Measurements from ENCODE around the gene CDK4.

CDK4 gene

DNA sequence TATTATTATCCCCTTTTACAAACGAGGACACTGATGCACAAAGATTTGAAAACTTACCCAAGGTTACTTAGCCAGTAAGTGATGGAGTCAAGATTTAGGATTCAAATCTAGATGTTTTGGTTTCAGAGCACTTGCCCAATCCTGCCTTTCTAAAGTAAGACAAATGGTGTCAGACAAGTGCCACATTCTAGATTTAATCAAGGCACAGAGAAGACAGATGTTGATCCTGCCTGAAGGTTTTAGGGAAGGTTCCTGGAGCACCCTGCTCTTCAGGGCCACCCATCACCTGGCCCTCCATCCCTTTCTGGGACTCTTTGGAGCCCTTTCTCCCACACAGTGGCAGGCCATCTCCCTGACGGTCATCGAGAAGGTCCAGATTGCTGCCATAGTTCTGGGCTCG lies 5.7 kb upstream of the CDK4 start:
- peaks cover 31% of the 10 kb centered on the region for H3K36me3 ChIP-seq (ENCODE audit: insufficient read depth, low read length)
- H3K27me3 ChIP-seq (ENCODE audit: insufficient read depth, low read length): no peaks in the 10 kb centered on the region
- no peaks in the 10 kb centered on the region for H3K9me3 ChIP-seq (ENCODE audit: low read length)
- H3K4me1 ChIP-seq (ENCODE audit: insufficient read depth, low read length): peaks cover 27% of the 10 kb centered on the region
- H3K4me3 ChIP-seq (ENCODE audit: low read length): no peak overlapping the region
- H2AFZ ChIP-seq (ENCODE audit: low read depth, low read length): no peak overlapping the region

DNA sequence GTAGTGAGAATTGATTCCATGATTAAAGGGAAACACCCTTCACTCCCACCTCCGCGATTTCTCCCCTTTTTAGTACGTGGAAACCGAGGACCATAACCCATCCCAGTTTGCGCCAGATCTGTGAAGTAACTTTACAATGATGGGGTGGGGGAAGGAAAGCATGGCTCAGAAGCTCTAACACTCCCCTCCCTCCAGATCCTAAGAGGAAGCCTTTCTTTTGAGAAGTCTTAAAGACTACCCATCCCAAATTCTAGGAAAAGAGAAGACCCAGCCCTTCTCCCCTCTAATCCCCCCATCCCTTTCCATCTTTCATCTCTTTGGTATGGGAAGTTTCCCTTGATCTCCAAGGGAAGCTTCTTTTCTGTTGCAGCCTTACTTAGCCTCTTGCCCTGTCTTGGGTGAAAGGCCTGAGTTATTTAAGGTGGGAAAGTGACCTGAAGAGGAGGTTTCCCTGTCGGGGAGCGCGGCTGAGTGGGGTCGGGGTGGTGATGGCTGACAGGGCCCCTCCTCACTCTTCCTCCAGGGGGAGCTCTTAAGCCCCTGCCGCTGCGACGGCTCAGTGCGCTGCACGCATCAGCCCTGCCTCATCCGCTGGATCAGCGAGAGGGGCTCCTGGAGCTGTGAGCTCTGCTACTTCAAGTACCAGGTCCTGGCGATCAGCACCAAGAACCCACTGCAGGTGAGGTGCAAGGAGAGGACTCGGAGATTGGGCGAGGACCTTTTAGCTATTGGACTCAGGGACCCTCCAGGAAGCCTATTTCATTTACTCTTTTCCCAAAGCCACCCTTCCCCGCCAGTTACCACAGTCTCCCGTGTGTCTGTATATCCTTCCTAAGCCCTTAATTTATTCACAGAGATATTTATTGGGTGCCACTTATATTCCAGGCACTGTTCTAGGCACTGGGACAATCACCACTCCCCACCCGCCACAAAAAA lies 4.6 kb upstream of the CDK4 start:
- H3K4me1 ChIP-seq (ENCODE audit: insufficient read depth, low read length): peaks cover 30% of the 10 kb centered on the region
- no peak overlapping the region for H2AFZ ChIP-seq (ENCODE audit: low read depth, low read length)
- H3K27me3 ChIP-seq (ENCODE audit: insufficient read depth, low read length): no peaks in the 10 kb centered on the region
- peak overlapping the region; percentile 61 for H3K4me3 ChIP-seq (ENCODE audit: low read length)
- H3K9me3 ChIP-seq (ENCODE audit: low read length): no peaks in the 10 kb centered on the region
- H3K36me3 ChIP-seq (ENCODE audit: insufficient read depth, low read length): peaks cover 29% of the 10 kb centered on the region

GRCh38 chr12:57755454-57756372 lies 3.6 kb upstream of the CDK4 start:
- peaks cover 36% of the 10 kb centered on the region for H3K4me1 ChIP-seq (ENCODE audit: insufficient read depth, low read length)
- peaks cover 32% of the 10 kb centered on the region for H3K36me3 ChIP-seq (ENCODE audit: insufficient read depth, low read length)
- no peaks in the 10 kb centered on the region for H3K27me3 ChIP-seq (ENCODE audit: insufficient read depth, low read length)
- H2AFZ ChIP-seq (ENCODE audit: low read depth, low read length): no peak overlapping the region
- no peaks in the 10 kb centered on the region for H3K9me3 ChIP-seq (ENCODE audit: low read length)
- H3K4me3 ChIP-seq (ENCODE audit: low read length): peak overlapping the region; percentile 61

DNA sequence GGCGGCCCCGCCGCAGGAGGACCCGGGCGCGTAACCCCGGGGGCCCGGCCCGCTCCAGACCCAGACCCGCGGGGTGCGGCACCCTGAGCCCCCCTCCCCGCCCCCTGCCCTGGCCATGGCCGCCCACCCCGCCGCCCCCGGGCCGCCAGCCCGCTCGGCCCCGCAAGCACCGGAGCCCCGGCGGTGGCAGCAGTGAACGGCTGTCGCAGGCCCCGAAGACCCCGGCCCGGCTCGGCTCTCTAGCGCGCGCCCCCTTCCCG lies 3.0 kb upstream of the CDK4 start:
- H3K36me3 ChIP-seq (ENCODE audit: insufficient read depth, low read length): peaks cover 36% of the 10 kb centered on the region
- peak overlapping the region; percentile 61 for H3K4me3 ChIP-seq (ENCODE audit: low read length)
- H3K4me1 ChIP-seq (ENCODE audit: insufficient read depth, low read length): peaks cover 40% of the 10 kb centered on the region
- H3K27me3 ChIP-seq (ENCODE audit: insufficient read depth, low read length): no peaks in the 10 kb centered on the region
- no peak overlapping the region for H2AFZ ChIP-seq (ENCODE audit: low read depth, low read length)
- no peaks in the 10 kb centered on the region for H3K9me3 ChIP-seq (ENCODE audit: low read length)

DNA sequence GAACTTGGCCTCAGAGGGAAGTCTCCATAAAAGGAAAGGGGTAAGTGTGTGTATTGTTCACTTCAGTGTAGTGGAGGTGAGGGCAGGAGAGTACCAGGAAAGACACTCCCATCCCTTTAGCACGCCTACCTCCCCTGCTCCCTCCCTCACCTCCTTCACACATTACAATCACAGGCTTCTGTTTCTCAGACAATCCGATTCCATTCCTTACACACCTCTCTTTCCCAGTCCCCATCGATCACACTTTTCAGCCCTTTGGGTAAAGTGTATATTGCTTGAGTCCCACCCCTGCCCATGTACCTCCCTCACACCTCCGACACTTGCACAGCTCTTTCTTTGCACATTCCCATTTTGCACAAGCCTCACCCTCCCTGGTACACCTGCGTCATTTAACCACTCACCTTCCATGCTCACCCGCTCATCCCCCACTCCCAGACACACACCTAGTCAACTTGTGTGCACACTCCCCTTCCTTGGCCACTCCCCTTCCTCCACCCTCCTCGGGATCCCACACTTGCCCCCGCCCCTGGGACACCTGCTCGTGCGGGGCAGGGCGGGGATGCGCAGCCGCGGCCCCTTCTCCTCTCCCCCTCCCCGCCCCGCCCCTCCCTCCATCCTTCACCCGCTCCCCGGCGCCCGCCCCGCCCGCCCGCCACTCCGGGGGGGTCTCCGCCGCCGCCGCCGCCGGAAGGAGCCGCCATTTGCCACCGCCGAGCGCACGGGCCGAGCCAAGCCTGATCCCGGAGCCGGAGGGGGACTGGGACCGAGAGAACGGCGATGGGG lies 2.5 kb upstream of the CDK4 start, which contains the start of gene MARCHF9:
Gene MARCHF9, plus strand, starts transcription at position 693 of the 783 bp plus-strand sequence. CDS start 426 bp downstream, outside the sequence.
- Histone ChIP-seq H2AFZ (ENCODE audit: low read depth, low read length) (no peak within 1 kb of the TSS), H3K36me3 (ENCODE audit: insufficient read depth, low read length) (peaks cover 34% of the 10 kb centered on the region), H3K4me1 (ENCODE audit: insufficient read depth, low read length) (peaks cover 40% of the 10 kb centered on the region), H3K4me3 (ENCODE audit: low read length) (peak within 1 kb of the TSS; percentile 61), H3K9me3 (ENCODE audit: low read length) (no peaks in the 10 kb centered on the region), H3K27me3 (ENCODE audit: insufficient read depth, low read length) (no peaks in the 10 kb centered on the region)

- Histone ChIP-seq H2AFZ (ENCODE audit: low read depth, low read length) (no peak overlapping the region), H3K27me3 (ENCODE audit: insufficient read depth, low read length) (no peaks in the 10 kb centered on the region), H3K36me3 (ENCODE audit: insufficient read depth, low read length) (peaks cover 37% of the 10 kb centered on the region), H3K4me1 (ENCODE audit: insufficient read depth, low read length) (peaks cover 40% of the 10 kb centered on the region), H3K4me3 (ENCODE audit: low read length) (peak overlapping the region; percentile 56), H3K9me3 (ENCODE audit: low read length) (no peaks in the 10 kb centered on the region)
Measured at GRCh38 chr12:57753756-57754337, 1.7 kb upstream of the CDK4 start.

DNA sequence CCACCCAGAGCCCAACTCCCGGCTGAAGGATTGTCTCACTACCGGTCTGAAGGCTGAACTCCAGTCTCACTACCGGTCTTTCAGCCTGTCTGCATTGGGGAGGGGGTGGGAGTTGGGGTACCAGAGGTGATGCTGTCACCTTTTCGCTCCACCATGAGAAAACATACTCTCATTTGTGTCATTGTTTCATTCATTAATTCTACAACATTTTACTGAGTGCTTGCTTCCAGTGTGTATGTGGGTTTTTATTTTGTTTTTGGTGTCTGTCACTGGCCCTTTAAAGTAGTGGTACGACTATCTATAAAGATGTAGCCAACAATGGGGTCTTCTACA lies 524 bp upstream of the CDK4 start:
- Histone ChIP-seq H3K36me3 (ENCODE audit: insufficient read depth, low read length) (peaks cover 34% of the 10 kb centered on the region), H3K27me3 (ENCODE audit: insufficient read depth, low read length) (no peaks in the 10 kb centered on the region), H3K4me1 (ENCODE audit: insufficient read depth, low read length) (peaks cover 40% of the 10 kb centered on the region), H2AFZ (ENCODE audit: low read depth, low read length) (no peak overlapping the region), H3K9me3 (ENCODE audit: low read length) (no peaks in the 10 kb centered on the region), H3K4me3 (ENCODE audit: low read length) (peak overlapping the region; percentile 37)

GRCh38 chr12:57751432-57751787 lies 700 bp downstream of the CDK4 start:
- Histone ChIP-seq H3K4me3 (ENCODE audit: low read length) (peak overlapping the region; percentile 79), H3K36me3 (ENCODE audit: insufficient read depth, low read length) (peaks cover 40% of the 10 kb centered on the region), H3K4me1 (ENCODE audit: insufficient read depth, low read length) (peaks cover 41% of the 10 kb centered on the region), H2AFZ (ENCODE audit: low read depth, low read length) (peak overlapping the region; percentile 14), H3K9me3 (ENCODE audit: low read length) (no peaks in the 10 kb centered on the region), H3K27me3 (ENCODE audit: insufficient read depth, low read length) (no peaks in the 10 kb centered on the region)

DNA sequence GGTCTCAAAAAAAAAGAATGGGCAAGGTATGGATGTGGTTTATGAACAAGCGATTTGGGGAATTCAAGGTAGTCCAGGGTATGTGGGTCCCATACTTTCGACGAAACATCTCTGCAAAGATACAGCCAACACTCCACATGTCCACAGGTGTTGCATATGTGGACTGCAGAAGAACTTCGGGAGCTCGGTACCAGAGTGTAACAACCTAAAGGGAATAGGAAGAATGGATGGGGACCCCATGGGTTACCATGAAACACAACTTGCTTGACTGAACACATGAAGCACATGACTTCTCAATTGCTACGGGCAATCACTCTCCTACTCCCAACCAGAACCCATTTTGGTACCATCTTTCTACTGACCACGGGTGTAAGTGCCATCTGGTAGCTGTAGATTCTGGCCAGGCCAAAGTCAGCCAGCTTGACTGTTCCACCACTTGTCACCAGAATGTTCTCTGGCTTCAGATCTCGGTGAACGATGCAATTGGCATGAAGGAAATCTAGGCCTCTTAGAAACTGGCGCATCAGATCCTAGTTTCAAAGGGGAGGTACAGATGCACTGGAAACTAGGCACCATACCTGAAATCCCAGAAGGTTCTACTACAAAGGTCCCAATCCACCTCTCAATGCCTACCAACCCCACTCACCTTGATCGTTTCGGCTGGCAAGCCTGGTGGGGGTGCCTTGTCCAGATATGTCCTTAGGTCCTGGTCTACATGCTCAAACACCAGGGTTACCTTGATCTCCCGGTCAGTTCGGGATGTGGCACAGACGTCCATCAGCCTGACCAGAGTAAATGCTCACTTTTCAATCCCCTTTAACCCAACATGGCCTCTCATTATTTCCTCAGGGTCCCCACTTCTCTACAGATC lies 1.3 kb downstream of the CDK4 start:
- Histone ChIP-seq H3K4me3 (ENCODE audit: low read length) (peak overlapping the region; percentile 79), H3K9me3 (ENCODE audit: low read length) (no peaks in the 10 kb centered on the region), H2AFZ (ENCODE audit: low read depth, low read length) (no peak overlapping the region), H3K36me3 (ENCODE audit: insufficient read depth, low read length) (peaks cover 45% of the 10 kb centered on the region), H3K4me1 (ENCODE audit: insufficient read depth, low read length) (peaks cover 40% of the 10 kb centered on the region), H3K27me3 (ENCODE audit: insufficient read depth, low read length) (no peaks in the 10 kb centered on the region)

DNA sequence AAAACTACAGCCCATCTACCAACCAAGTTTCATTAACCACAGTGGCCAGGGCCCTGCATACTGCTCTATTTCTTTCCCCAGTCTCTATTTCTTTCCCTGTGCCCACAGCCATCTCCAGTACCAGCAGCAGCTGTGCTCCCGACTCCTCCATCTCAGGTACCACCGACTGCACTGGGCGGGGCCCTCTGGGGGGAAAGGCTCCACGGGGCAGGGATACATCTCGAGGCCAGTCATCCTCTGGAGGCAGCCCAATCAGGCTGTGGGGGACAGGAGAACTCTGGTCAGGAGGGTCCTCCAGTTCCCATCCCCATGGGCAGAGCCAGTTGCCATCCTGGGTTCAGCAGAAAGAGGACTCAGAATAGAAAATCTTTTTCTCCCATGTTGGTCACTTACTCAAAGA lies 3.0 kb downstream of the CDK4 start:
- H3K27me3 ChIP-seq (ENCODE audit: insufficient read depth, low read length): no peaks in the 10 kb centered on the region
- H3K36me3 ChIP-seq (ENCODE audit: insufficient read depth, low read length): peaks cover 45% of the 10 kb centered on the region
- H3K4me1 ChIP-seq (ENCODE audit: insufficient read depth, low read length): peaks cover 39% of the 10 kb centered on the region
- no peaks in the 10 kb centered on the region for H3K9me3 ChIP-seq (ENCODE audit: low read length)
- no peak overlapping the region for H2AFZ ChIP-seq (ENCODE audit: low read depth, low read length)
- H3K4me3 ChIP-seq (ENCODE audit: low read length): no peak overlapping the region

DNA sequence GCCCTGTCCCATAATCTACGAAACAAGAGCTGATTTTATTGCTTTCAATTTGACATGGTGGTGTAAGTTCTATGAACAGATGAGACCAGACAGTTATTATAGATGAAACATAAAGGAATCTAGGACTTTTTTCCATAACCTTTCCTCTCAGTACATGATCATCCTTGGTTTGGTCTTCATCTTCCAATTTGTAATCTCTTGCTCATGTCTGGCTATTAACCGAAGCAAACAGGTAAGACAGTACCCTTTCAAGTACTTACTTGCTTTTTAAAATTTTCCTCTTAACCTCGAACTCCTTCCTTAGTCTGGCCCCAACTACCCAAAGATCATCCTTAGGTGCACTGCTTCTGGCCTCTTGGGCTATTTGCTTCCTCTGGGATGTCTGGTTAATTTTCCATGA lies 6.1 kb downstream of the CDK4 start:
- Histone ChIP-seq H3K4me3 (ENCODE audit: low read length) (peak overlapping the region; percentile 82), H2AFZ (ENCODE audit: low read depth, low read length) (no peak overlapping the region), H3K9me3 (ENCODE audit: low read length) (no peaks in the 10 kb centered on the region), H3K36me3 (ENCODE audit: insufficient read depth, low read length) (peaks cover 43% of the 10 kb centered on the region), H3K4me1 (ENCODE audit: insufficient read depth, low read length) (peaks cover 25% of the 10 kb centered on the region), H3K27me3 (ENCODE audit: insufficient read depth, low read length) (no peaks in the 10 kb centered on the region)

GRCh38 chr12:57745485-57745881 lies 6.6 kb downstream of the CDK4 start:
- Histone ChIP-seq H3K9me3 (ENCODE audit: low read length) (no peaks in the 10 kb centered on the region), H3K4me1 (ENCODE audit: insufficient read depth, low read length) (peaks cover 21% of the 10 kb centered on the region), H3K27me3 (ENCODE audit: insufficient read depth, low read length) (no peaks in the 10 kb centered on the region), H3K4me3 (ENCODE audit: low read length) (peak overlapping the region; percentile 82), H2AFZ (ENCODE audit: low read depth, low read length) (no peak overlapping the region), H3K36me3 (ENCODE audit: insufficient read depth, low read length) (peaks cover 38% of the 10 kb centered on the region)
